Effector memory CD8-positive, alpha-beta T cell (primary cell): ENCODE results near the gene GLDN.
"Not testable (repeated sequence)": the region's sequence is repeated elsewhere in the genome, so short reads cannot be mapped to it uniquely, and the experiment has no call there.

Experiments used
- ATAC-seq: fragments of 150-1000 bp; cut with Tn5 transposase; replicated peaks from 2 replicates; pipeline ENCODE4 v1.10.0; 2021; ENCODE audit warnings: mild to moderate bottlenecking, moderate library complexity
- DNase-seq, 3 experiments: peaks; one replicate each; pipeline ENCODE4 v3.0.0; 2021
- H3K27ac Mint-ChIP-seq, 2 donors: one replicate each; pipeline ENCODE4 v1.8.0; 2022; ENCODE audit warnings: mild to moderate bottlenecking in 2 of 2, mixed read lengths in 2 of 2, moderate library complexity in 2 of 2
- H3K27me3 Mint-ChIP-seq, 2 donors: one replicate each; pipeline ENCODE4 v1.8.0; 2022; ENCODE audit warnings: mixed read lengths in 2 of 2
- H3K36me3 Mint-ChIP-seq: one replicate; pipeline ENCODE4 v1.8.0; 2022; ENCODE audit warnings: mild to moderate bottlenecking, moderate library complexity, mixed read lengths; ENCODE audit not compliant: insufficient read depth
- H3K4me1 Mint-ChIP-seq, 2 donors: one replicate each; pipeline ENCODE4 v1.8.0; 2022; ENCODE audit warnings: low read depth in 2 of 2, mixed read lengths in 2 of 2
- H3K4me3 Mint-ChIP-seq, 2 donors: one replicate each; pipeline ENCODE4 v1.8.0; 2022; ENCODE audit warnings: mild to moderate bottlenecking in 2 of 2, mixed read lengths in 2 of 2, moderate library complexity in 2 of 2
- H3K9me3 Mint-ChIP-seq, 2 donors: one replicate each; pipeline ENCODE4 v1.8.0; 2022; ENCODE audit warnings: mixed read lengths in 2 of 2

Gene GLDN

GRCh38 chr15:51390966-51391422 lies 49.5 kb downstream of the GLDN start:
- H3K36me3 Mint-ChIP-seq = no peaks in the 10 kb centered on the region
- H3K27ac Mint-ChIP-seq = peak overlapping the region in 1 of 2 donors; percentile 53
- H3K4me1 Mint-ChIP-seq = no peaks in the 10 kb centered on the region
- no peak overlapping the region for H3K4me3 Mint-ChIP-seq
- ATAC-seq = no peak
- H3K27me3 Mint-ChIP-seq = peaks cover 10 to 16% of the 10 kb centered on the region in 2 donors
- no peak for DNase-seq
- no peaks in the 10 kb centered on the region for H3K9me3 Mint-ChIP-seq

GRCh38 chr15:51396921-51397320 lies 55.5 kb downstream of the GLDN start:
- peaks cover 0 to under 1% of the 10 kb centered on the region in 2 donors for H3K4me1 Mint-ChIP-seq
- DNase-seq (no peak), ATAC-seq (no peak)
- no peak overlapping the region for H3K4me3 Mint-ChIP-seq
- no peaks in the 10 kb centered on the region for H3K36me3 Mint-ChIP-seq
- no peaks in the 10 kb centered on the region for H3K9me3 Mint-ChIP-seq
- no peak overlapping the region for H3K27ac Mint-ChIP-seq
- peaks cover 20 to 35% of the 10 kb centered on the region in 2 donors for H3K27me3 Mint-ChIP-seq

GRCh38 chr15:51398626-51399025 lies 57.2 kb downstream of the GLDN start:
- DNase-seq (no peak), ATAC-seq (no peak)
- H3K9me3 Mint-ChIP-seq = no peaks in the 10 kb centered on the region
- peaks cover 29 to 49% of the 10 kb centered on the region in 2 donors for H3K27me3 Mint-ChIP-seq
- no peak overlapping the region for H3K4me3 Mint-ChIP-seq
- H3K27ac Mint-ChIP-seq = no peak overlapping the region
- no peaks in the 10 kb centered on the region for H3K36me3 Mint-ChIP-seq
- H3K4me1 Mint-ChIP-seq = peaks cover 0 to 6% of the 10 kb centered on the region in 2 donors

GRCh38 chr15:51401051-51401780 lies 59.8 kb downstream of the GLDN start:
- no peak for DNase-seq
- Mint-ChIP-seq H3K4me3 (no peak overlapping the region), H3K4me1 (peaks cover 0 to 6% of the 10 kb centered on the region in 2 donors), H3K9me3 (no peaks in the 10 kb centered on the region), H3K36me3 (no peaks in the 10 kb centered on the region), H3K27me3 (peaks cover 40 to 64% of the 10 kb centered on the region in 2 donors), H3K27ac (no peak overlapping the region)
- ATAC-seq = no peak

- H3K4me1 Mint-ChIP-seq = peaks cover 0 to 6% of the 10 kb centered on the region in 2 donors
- H3K36me3 Mint-ChIP-seq = no peaks in the 10 kb centered on the region
- H3K4me3 Mint-ChIP-seq = no peak overlapping the region
- H3K27ac Mint-ChIP-seq = no peak overlapping the region
- H3K9me3 Mint-ChIP-seq = no peaks in the 10 kb centered on the region
- DNase-seq (no peak), ATAC-seq (no peak)
- peaks cover 40 to 62% of the 10 kb centered on the region in 2 donors for H3K27me3 Mint-ChIP-seq
Measured at GRCh38 chr15:51401872-51402517, 60.5 kb downstream of the GLDN start.

GRCh38 chr15:51403072-51403878 lies 61.8 kb downstream of the GLDN start:
- DNase-seq (no peak), ATAC-seq (no peak)
- Mint-ChIP-seq H3K36me3 (no peaks in the 10 kb centered on the region), H3K27me3 (peaks cover 34 to 50% of the 10 kb centered on the region in 2 donors), H3K27ac (no peak overlapping the region), H3K4me1 (peaks cover 0 to 6% of the 10 kb centered on the region in 2 donors), H3K9me3 (no peaks in the 10 kb centered on the region), H3K4me3 (no peak overlapping the region)

GRCh38 chr15:51403946-51404695 lies 62.7 kb downstream of the GLDN start:
- H3K9me3 Mint-ChIP-seq = no peaks in the 10 kb centered on the region
- peaks cover 34 to 48% of the 10 kb centered on the region in 2 donors for H3K27me3 Mint-ChIP-seq

GRCh38 chr15:51405693-51406523 lies 64.5 kb downstream of the GLDN start:
- DNase-seq = no peak
- no peak for ATAC-seq
- H3K9me3 Mint-ChIP-seq = peaks cover 0 to 2% of the 10 kb centered on the region in 2 donors

More at GRCh38 chr15:51403946-51404695, 62.7 kb downstream of the GLDN start:
- Mint-ChIP-seq H3K4me3 (no peak overlapping the region), H3K36me3 (no peaks in the 10 kb centered on the region), H3K27ac (no peak overlapping the region), H3K4me1 (peaks cover 0 to 6% of the 10 kb centered on the region in 2 donors)
- ATAC-seq (no peak), DNase-seq (no peak)

GRCh38 chr15:51414256-51414860 lies 72.9 kb downstream of the GLDN start:
- no peak overlapping the region for H3K27ac Mint-ChIP-seq
- no peak overlapping the region for H3K4me3 Mint-ChIP-seq
- no peak for ATAC-seq
- peaks cover 16 to 35% of the 10 kb centered on the region in 2 donors for H3K27me3 Mint-ChIP-seq
- no peaks in the 10 kb centered on the region for H3K36me3 Mint-ChIP-seq
- H3K4me1 Mint-ChIP-seq = no peaks in the 10 kb centered on the region
- peaks cover 0 to 2% of the 10 kb centered on the region in 2 donors for H3K9me3 Mint-ChIP-seq
- DNase-seq = no peak

More at GRCh38 chr15:51405693-51406523, 64.5 kb downstream of the GLDN start:
- H3K27ac Mint-ChIP-seq = no peak overlapping the region
- peaks cover 25 to 51% of the 10 kb centered on the region in 2 donors for H3K27me3 Mint-ChIP-seq
- H3K36me3 Mint-ChIP-seq = no peaks in the 10 kb centered on the region
- H3K4me3 Mint-ChIP-seq = no peak overlapping the region
- peaks cover 0 to 6% of the 10 kb centered on the region in 2 donors for H3K4me1 Mint-ChIP-seq

GRCh38 chr15:51416129-51416528 lies 74.7 kb downstream of the GLDN start:
- H3K4me3 Mint-ChIP-seq = no peak overlapping the region

GRCh38 chr15:51423040-51423439 lies 81.6 kb downstream of the GLDN start:
- not testable (repeated sequence) for H3K27ac Mint-ChIP-seq, ATAC-seq

More at GRCh38 chr15:51416129-51416528, 74.7 kb downstream of the GLDN start:
- Mint-ChIP-seq H3K27me3 (peaks cover 16 to 17% of the 10 kb centered on the region in 2 donors), H3K36me3 (no peaks in the 10 kb centered on the region), H3K4me1 (no peaks in the 10 kb centered on the region), H3K9me3 (no peaks in the 10 kb centered on the region), H3K27ac (no peak overlapping the region)
- DNase-seq = no peak
- no peak for ATAC-seq

GRCh38 chr15:51424780-51425179 lies 83.3 kb downstream of the GLDN start:
- Mint-ChIP-seq H3K9me3 (no peaks in the 10 kb centered on the region), H3K4me1 (no peaks in the 10 kb centered on the region)

More at GRCh38 chr15:51423040-51423439, 81.6 kb downstream of the GLDN start:
- not testable (repeated sequence) for H3K9me3 Mint-ChIP-seq, DNase-seq, H3K27me3 Mint-ChIP-seq, H3K36me3 Mint-ChIP-seq, H3K4me3 Mint-ChIP-seq, H3K4me1 Mint-ChIP-seq

More at GRCh38 chr15:51424780-51425179, 83.3 kb downstream of the GLDN start:
- Mint-ChIP-seq H3K36me3 (peaks cover 2% of the 10 kb centered on the region), H3K27me3 (peaks cover 7 to 10% of the 10 kb centered on the region in 2 donors), H3K27ac (no peak overlapping the region), H3K4me3 (no peak overlapping the region)
- DNase-seq (no peak), ATAC-seq (no peak)
